Endothelial cell of umbilical vein (primary cell): ENCODE results near the gene OAF. TPM values are rescaled to one million over a fixed set of nuclear protein-coding genes. Genes with fewer than 3 reads are reported as not detected.

ENCODE experiments used
- BruUV-seq: library from RNA; stranded (reverse); fragments of 400-500 nt; replicated peaks from 2 replicates; lab custom pipeline; 2021; lab: Mats Ljungman, UMichigan
- CTCF ChIA-PET: fragments of 300-600, 350-600 bp; sonication (Branson Sonifier 250); formaldehyde crosslinking; loops from one replicate; lab custom pipeline; 2021; ENCODE audit warnings: antibody characterized with exemption, inconsistent platforms; lab: Charles Lee
- POLR2A ChIA-PET: fragments of 300-600, 350-600 bp; sonication (Branson Sonifier 250); formaldehyde crosslinking; loops from one replicate; lab custom pipeline; 2021; ENCODE audit warnings: antibody characterized with exemption, inconsistent platforms; lab: Charles Lee
- DNase-seq: peaks from one replicate; pipeline ENCODE4 v3.0.0-alpha.2; 2011; ENCODE audit warnings: low read depth, low spot score
- FAIRE-seq: peaks from 2 replicates; lab custom pipeline; 2011; peaks lifted over from hg19 to GRCh38; lab: Jason Lieb, UNC
- H2AFZ ChIP-seq: 2 replicates; pipeline ENCODE4 v1.6.0; 2012; ENCODE audit warnings: low read depth, low read length, control low read depth, inconsistent platforms
- H3K27ac ChIP-seq: 2 replicates; pipeline ENCODE4 v1.5.1; 2011; ENCODE audit warnings: low read depth, mild to moderate bottlenecking, control low read depth, low read length, moderate library complexity; ENCODE audit not compliant: insufficient read depth
- H3K27me3 ChIP-seq, 2 experiments: 2 replicates each; pipeline versions ENCODE4 v1.6.0 to v1.6.1; 2011; ENCODE audit warnings: low read length in 2 of 2, mixed read lengths in 1 of 2; ENCODE audit not compliant: control insufficient read depth in 2 of 2, insufficient read depth in 2 of 2
- H3K36me3 ChIP-seq, 2 experiments: 2 replicates in 1 of 2; 3 replicates in 1 of 2; pipeline ENCODE4 v1.5.1; 2011; ENCODE audit warnings: low read length in 2 of 2, mild to moderate bottlenecking in 1 of 2, moderate library complexity in 1 of 2; ENCODE audit not compliant: control insufficient read depth in 2 of 2, insufficient read depth in 2 of 2; ENCODE audit errors: extremely low read depth in 1 of 2
- H3K4me1 ChIP-seq: 3 replicates; pipeline ENCODE4 v1.5.1; 2011; ENCODE audit warnings: mild to moderate bottlenecking, low read length; ENCODE audit not compliant: control insufficient read depth, insufficient read depth; ENCODE audit errors: extremely low read depth
- H3K4me2 ChIP-seq: 2 replicates; pipeline ENCODE4 v1.6.1; 2011; ENCODE audit warnings: low read length, control low read depth, mixed read lengths; ENCODE audit not compliant: insufficient read depth
- H3K4me3 ChIP-seq, 3 experiments: fragments of 200-600 bp in 1 of 3; sonication (generic), shearing (Covaris generic) in 1 of 3; replicated peaks in 1 of 3; 2 replicates each; pipeline ENCODE4 v1.5.1; 2011 to 2016; ENCODE audit warnings: control low read depth in 3 of 3, low read length in 3 of 3, mild to moderate bottlenecking in 2 of 3, inconsistent platforms in 1 of 3, low read depth in 1 of 3, moderate library complexity in 1 of 3; ENCODE audit not compliant: insufficient read depth in 1 of 3
- H3K79me2 ChIP-seq: 2 replicates; pipeline ENCODE4 v1.6.0; 2012; ENCODE audit warnings: low read length, inconsistent platforms; ENCODE audit not compliant: control insufficient read depth, insufficient read depth
- H3K9ac ChIP-seq: replicated peaks from 2 replicates; pipeline ENCODE3; 2011; ENCODE audit warnings: low read length, control low read depth; ENCODE audit not compliant: insufficient read depth; ENCODE audit errors: extremely low read depth
- H3K9me1 ChIP-seq: replicated peaks from 3 replicates; pipeline ENCODE4 v1.6.0; 2011; ENCODE audit warnings: mild to moderate bottlenecking, low read length; ENCODE audit not compliant: control insufficient read depth, insufficient read depth; ENCODE audit errors: extremely low read depth
- H3K9me3 ChIP-seq: replicated peaks from 2 replicates; pipeline ENCODE4 v1.5.1; 2012; ENCODE audit warnings: low read length, inconsistent platforms; ENCODE audit not compliant: control insufficient read depth, insufficient read depth
- H4K20me1 ChIP-seq: replicated peaks from 2 replicates; pipeline ENCODE3; 2011; ENCODE audit warnings: mild to moderate bottlenecking, low read length; ENCODE audit not compliant: control insufficient read depth, insufficient read depth; ENCODE audit errors: extremely low read depth
- CTCF ChIP-seq, 2 donors: IDR thresholded peaks; 1 replicate in 1 of 2; 2 replicates in 1 of 2; pipeline ENCODE4 v1.5.1; 2011; ENCODE audit warnings: low read length in 2 of 2, mild to moderate bottlenecking in 2 of 2, moderate library complexity in 2 of 2, control low read depth in 1 of 2, inconsistent platforms in 1 of 2, low read depth in 1 of 2; ENCODE audit not compliant: insufficient read depth in 1 of 2; ENCODE audit errors: extremely low read depth in 1 of 2
- EZH2 ChIP-seq: IDR thresholded peaks from 2 replicates; pipeline ENCODE4 v1.6.1; 2012; ENCODE audit warnings: borderline replicate concordance, low read depth, mild to moderate bottlenecking, moderate library complexity, low read length, inconsistent platforms; ENCODE audit not compliant: severe bottlenecking
- FOS ChIP-seq: IDR thresholded peaks from 2 replicates; pipeline ENCODE4 v1.6.1; 2011; ENCODE audit warnings: mild to moderate bottlenecking, low read length, moderate library complexity, borderline replicate concordance; ENCODE audit not compliant: insufficient read depth
- GATA2 ChIP-seq: IDR thresholded peaks from 2 replicates; pipeline ENCODE4 v1.7.0; 2011; ENCODE audit warnings: low read depth, mild to moderate bottlenecking, moderate library complexity, mixed read lengths, low read length; ENCODE audit not compliant: insufficient read length, insufficient read depth
- JUN ChIP-seq: IDR thresholded peaks from 2 replicates; pipeline ENCODE4 v1.6.1; 2011; ENCODE audit warnings: borderline replicate concordance, low read depth; ENCODE audit not compliant: insufficient read length, insufficient read depth
- MAX ChIP-seq: IDR thresholded peaks from 2 replicates; pipeline ENCODE4 v1.6.1; 2011; ENCODE audit not compliant: insufficient read depth, insufficient read length
- MYC ChIP-seq: IDR thresholded peaks from one replicate; pipeline ENCODE4 v1.6.1; 2011; ENCODE audit warnings: mild to moderate bottlenecking, low read depth, low read length
- POLR2A ChIP-seq: IDR thresholded peaks from 2 replicates; pipeline ENCODE4 v1.6.1; 2012; ENCODE audit warnings: low read depth, mild to moderate bottlenecking, control low read depth, low read length
- POLR2AphosphoS5 ChIP-seq: IDR thresholded peaks from 2 replicates; pipeline ENCODE4 v1.6.1; 2012; ENCODE audit warnings: low read depth, mild to moderate bottlenecking, control low read depth, low read length, moderate library complexity; ENCODE audit not compliant: insufficient read depth
- dilution Hi-C: fragments of 300-500 bp; cut with MboI; formaldehyde crosslinking; loops from one replicate; pipeline ENCODE4 v1.15.0; 2019; ENCODE audit warnings: low sequenced_read_pairs; ENCODE audit not compliant: extremely low pct_ligation_motif_present
- intact Hi-C: fragments of 100-400 bp; cut with micrococcal nuclease; formaldehyde crosslinking; loops from one replicate; pipeline ENCODE4 v1.10.0; 2022
- polyA plus RNA-seq, 4 experiments: library from polyadenylated mRNA; depleted of rRNA in 3 of 4; stranded (reverse) in 3 of 4; unstranded in 1 of 4; fragments of >200 nt; gene quantifications; 2 replicates each; pipeline versions ENCODE4 v1.2.1 to v1.2.3, GENCODE V29; 2011 to 2012; ENCODE audit warnings: missing spikeins in 1 of 4
- total RNA-seq: library from RNA; stranded (reverse); gene quantifications from 2 replicates; pipeline ENCODE4 v1.2.3, GENCODE V29; 2021

Gene OAF
- total and polyA plus RNA-seq, 2 donors (not counting 3 experiments of a cell fraction or from before 2014, with no cell fraction given), result 32.1 to 33.8 TPM

GRCh38 chr11:120194166-120194565 is 16.7 kb upstream of the OAF start:
- DNase-seq (no peak), FAIRE-seq (no peak)
- H3K79me2 ChIP-seq, result no peaks in the 10 kb centered on the region
- no peak overlapping the region for H2AFZ ChIP-seq
- H3K36me3 ChIP-seq, result no peaks in the 10 kb centered on the region
- H3K9me1 ChIP-seq, result no peaks in the 10 kb centered on the region
- intact Hi-C loops (loop anchor here (5.0 kb wide), 1 partner anchor 1648 kb away; no protein-coding TSS in a partner anchor), dilution Hi-C loops (no loop called here)
- no peak overlapping the region for H3K4me2 ChIP-seq
- TF ChIP-seq EZH2, result no peak
- TF ChIP-seq GATA2, result no peak
- no peak for TF ChIP-seq JUN
- no peak for TF ChIP-seq POLR2A
- TF ChIP-seq FOS, result no peak
- TF ChIP-seq MYC, result no peak
- no peak for TF ChIP-seq POLR2AphosphoS5
- no peak for TF ChIP-seq MAX
- no peak for TF ChIP-seq CTCF (IDR thresholded peaks at IDR 0.05; ENCODE audit: extremely low read depth in 1 of 2, insufficient read depth in 1 of 2, low read depth in 1 of 2, low read length in 2 of 2)
- no peaks in the 10 kb centered on the region for H3K4me1 ChIP-seq
- H3K9me3 ChIP-seq, result no peaks in the 10 kb centered on the region
- H3K4me3 ChIP-seq, result no peak overlapping the region
- no peak overlapping the region for H3K9ac ChIP-seq
- H4K20me1 ChIP-seq, result no peaks in the 10 kb centered on the region
- CTCF ChIA-PET, result interaction anchor here (0.9 to 1.4 kb wide), 5 partner anchors 12 to 109 kb away, joined by 3 to 4 read pairs (median 3); no protein-coding TSS in a partner anchor
- peaks cover 8 to 14% of the 10 kb centered on the region in 2 experiments for H3K27me3 ChIP-seq
- no peak overlapping the region for H3K27ac ChIP-seq
- BruUV-seq, result no TSS peak
- POLR2A ChIA-PET, result no interaction called here
